ENCODE data around the gene ERO1B.

The ERO1B gene

DNA sequence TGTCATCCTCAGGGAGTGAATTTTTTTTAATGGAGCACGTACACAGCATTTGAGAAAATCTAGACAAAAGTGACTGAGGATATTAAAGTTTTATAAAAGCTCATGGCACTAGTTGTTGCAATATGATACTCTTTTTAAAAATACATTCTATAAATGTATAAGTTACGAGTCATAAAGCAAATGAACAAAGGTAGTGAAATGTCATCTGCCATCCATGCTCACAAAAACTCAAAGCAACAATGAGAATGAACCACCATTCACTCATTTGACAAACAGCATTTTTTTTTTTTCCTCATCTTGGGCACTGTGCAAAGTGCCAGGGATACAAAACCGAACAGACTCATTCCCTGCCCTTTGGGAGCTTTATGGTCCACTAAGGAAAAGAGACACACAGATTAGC lies 100.7 kb downstream of the ERO1B start:
- DNase-seq: peak; percentile 21

DNA sequence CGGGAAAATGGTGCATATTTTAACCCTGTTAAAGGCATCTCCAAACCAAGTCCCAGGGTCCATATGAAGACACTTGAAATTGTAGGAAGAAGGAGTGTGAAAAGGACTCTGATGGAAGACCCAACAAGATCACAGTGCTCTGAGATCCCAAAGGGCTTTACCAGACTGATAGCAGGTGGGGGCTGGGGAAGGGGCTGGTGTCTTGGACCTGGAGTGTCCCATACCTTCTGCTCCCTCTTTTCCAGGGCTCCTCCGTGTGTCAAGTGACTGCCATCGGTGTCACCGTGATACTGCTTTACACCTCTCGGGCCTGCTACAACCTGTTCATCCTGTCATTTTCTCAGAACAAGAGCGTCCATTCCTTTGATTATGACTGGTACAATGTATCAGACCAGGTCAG lies 102.1 kb downstream of the ERO1B start:
- no peak for DNase-seq

DNA sequence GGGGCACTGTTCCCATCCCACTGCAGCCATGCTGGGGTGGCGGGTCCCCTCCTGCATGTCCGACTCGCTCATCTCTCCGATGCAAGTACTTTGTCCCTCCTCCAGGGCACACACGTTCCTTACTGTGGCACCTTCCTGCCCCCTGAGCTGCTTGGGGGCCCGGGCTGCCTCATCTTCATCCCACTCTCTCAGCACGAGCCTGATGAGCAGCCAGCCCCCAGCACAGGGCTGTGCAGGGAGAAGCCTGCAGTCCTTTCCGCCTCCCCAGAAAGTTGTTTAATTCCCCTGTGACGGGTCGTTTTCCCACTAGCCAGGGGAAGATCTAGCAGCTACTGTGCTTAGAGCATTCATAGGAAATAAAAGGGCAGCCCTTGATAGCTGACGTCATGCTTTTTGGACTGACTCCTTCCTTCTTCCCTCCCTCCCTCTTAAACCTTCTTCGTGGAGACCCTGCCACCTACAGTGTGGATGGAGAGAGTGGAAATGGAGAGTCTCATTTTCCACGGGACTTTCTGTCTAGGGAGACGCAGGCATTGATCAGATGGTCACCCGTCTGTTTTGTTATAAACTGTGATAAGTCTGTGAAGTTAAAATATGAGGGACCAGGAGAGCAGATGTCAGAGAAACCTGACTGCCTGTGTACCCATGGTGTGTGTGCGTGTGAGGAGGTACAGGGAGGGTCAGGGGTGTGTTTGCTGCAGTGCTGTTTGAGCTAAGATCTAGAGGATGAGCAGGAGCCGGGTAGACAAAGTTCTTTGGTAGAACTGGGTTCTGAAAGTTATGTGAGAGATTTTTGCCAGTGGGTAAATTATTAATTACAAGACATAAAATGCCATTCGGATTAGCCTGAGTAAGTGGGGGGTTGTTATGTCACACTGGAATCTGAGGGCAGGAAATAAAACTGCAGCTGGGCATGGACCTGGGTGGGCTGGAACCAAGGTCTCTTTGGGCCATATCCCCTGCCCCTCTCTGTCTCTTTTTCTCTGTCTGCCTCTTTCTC lies 105.1 kb downstream of the ERO1B start:
- peak; percentile 5 for DNase-seq

DNA sequence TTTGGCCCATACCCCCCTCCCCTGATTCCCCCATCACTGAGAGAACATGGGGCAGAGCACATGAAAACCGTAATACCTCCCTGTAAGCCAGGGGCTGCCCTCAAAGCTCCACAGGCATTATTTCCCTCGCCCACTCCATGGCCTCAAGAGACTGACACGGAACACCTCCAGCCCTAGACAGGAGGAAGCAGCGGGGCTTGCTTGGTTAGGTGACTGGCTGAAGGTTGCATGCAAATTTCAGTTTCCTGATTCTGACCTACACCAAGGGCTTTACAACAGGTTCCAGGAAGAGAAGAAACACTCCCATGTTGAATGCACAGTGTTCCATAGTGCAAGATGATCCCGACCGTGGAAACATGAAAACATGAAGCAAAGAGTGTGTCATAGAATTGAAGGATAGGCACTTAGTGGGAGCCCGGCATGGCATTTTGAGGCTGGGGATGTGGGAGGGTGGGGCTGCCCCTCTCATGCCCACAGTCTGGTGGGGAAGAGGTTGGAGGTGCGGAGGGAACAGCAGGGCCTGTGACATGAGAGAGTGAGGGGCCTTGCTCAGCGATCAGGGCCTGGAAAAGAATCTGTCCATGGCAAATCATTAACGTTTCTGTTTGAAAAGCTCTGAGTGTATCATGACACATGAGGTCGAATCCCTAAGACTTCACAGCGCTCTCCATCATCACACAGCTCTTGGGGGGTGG lies 106.0 kb downstream of the ERO1B start:
- DNase-seq: no peak

DNA sequence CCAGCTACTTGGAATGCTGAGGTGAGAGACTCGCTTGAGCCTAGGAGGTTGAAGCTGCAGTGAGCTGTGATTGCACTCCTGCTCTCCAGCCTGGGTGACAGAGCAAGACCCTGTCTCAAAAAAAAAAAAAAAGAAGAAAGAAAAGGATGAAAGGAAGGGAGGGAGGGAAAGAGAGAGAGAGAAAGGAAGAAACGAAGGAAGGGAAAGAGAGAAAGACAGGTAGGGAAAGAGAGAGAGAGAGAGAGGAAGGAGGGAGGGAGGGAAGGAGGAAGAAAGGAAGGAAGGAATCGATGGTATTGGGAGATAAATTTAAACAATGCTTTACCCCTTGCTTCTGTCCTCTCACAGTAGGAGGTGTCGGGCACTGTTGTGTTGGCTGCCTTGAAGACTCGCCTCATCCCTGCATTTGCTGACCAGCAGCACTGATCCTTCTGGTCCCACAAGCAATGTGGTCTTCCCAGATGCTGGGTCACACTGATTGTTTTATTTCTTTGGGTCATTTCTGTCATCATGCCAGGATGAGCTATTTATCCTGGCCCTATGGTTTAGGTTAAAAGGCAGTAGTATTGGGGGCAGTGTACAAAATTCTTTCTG lies 108.5 kb downstream of the ERO1B start:
- DNase-seq: no peak

DNA sequence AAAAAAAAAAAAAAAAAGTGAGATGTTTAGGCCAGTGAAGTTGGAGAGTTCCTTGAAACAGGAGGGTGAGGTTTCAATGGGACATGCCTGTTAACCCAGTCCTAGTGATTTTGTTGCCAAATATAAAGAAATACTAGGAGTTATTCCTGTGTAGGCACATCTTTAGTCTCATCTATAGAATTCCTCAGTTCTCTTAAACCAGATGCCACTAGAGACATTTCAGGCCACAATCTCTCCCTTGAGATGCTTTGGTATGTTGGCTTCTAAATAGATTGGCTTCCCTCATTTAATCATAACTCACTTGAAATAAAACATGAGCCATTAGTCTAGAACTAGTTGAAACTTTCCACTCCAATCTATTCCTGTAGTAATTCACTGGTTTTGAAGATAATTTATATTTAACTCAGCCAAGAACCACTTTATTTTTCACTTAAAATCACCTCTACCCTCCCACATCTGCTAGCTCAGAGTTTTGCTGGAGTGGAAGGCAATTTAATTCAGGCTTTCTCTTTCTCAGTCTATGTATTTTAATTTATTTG lies 109.6 kb downstream of the ERO1B start:
- DNase-seq: peak; percentile 74

DNA sequence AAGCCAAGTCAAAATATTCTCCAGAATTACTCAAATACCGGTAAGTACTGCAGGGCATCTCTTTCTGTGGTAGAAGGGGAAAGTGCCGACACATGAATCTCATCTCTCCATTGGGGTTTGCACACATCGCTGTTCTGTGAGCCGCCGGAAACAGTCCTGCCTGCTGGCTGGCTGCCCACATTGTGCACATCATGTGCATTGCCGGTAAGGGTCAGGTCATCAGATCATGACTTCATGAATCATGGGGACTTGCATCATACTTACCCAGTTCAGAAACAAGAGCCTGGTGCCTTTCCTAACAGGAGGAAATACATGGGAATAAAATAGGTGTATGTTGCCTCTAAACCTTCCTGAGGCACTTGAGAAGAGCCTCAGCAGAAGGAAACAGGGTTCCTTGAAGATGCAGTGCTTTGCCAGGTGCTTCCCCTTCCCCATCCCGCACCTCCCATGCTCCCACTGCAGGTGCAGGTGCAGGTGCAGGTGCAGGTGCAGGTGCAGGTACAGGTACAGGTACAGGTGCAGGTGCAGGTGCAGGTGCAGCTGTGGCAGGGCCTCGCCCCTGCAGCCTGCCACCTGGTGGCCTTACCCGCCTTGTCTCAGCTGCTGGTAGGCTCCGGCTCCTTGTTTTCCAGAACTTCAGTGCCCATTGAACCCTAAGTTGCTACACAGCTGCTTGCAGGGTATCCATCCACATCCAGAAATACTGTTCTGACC lies 112.9 kb downstream of the ERO1B start:
- DNase-seq: peak; percentile 8

DNA sequence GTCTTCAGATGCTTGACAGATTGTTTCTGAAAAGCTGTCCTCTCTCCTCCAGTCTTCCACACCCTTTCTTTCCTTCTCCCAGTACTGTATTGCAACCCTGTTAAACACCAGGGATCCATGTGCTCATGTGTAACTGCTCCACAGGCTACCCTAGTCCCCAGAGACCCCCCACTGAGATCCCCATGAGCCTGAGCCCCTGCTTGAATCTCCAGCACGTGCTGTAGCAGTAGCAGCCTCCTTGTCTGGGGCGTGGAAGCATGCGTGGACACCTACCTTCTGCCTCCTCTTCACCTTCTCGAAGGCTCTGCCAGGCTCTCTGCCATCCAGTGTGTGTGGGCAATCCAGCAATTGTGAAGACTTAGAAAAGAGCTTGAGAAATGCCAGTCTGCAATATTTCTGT lies 114.2 kb downstream of the ERO1B start:
- DNase-seq: no peak

DNA sequence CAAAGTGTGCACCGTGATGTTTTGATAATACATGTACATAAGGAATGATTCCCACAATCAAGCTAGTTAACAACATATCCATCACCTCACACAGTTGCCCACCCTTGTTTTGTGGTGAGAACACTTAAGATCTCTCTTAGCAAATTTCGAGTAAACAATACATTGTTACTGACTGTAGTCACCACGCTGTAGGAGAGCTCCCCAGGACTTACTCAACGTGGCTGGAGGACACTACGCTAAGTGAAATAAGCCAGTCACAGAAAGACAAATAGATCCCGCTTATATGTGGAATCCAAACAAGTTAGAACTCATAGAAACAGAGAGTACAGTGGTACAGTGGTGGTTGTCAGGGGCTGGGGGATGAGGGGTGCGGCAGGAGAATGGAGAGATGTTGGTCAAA lies 114.6 kb downstream of the ERO1B start:
- no peak for DNase-seq

DNA sequence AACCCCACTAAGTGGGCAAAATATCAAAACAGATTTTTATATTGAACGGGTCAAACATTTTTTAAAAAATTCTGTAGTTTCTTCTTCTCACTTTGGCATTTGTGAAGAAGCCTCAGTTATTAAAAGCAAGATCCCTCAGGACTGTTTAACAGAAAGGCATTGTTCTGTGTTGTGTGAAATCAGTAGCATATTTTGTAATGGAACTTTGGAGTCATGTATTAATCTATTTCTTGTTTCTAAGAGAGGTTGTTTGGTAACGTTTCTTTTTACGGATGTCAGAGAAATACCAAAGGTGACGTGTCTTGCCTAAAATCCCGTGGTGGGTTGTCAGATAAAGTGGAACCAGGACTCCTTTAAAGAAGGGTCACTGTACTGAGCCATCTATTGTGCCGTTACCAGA lies 115.7 kb downstream of the ERO1B start:
- DNase-seq: no peak
